ENCODE measurements around the gene RNASEH2B.

RNASEH2B gene

DNA sequence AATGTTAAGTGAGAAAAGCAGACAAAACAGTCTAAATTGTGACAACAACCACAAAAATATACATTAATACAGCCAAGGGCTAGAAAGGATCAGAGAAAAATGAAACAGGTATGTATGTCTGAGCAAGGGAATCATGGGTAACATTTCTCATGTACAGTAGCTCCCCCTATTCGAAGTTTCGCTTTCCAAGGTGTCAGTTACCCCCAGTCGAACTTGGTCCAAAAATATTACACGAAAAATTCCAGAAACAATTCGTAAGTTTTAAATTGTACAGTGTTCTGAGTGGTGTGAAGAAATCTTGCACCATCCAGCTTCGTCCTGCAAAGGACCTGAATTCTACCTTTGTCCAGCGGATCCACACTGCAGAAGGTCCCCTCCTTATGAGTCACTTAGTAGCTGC is 1.8 kb upstream of the RNASEH2B start:
- DNase-seq (ENCODE audit: low read depth in 2 of 2), result no peak

DNA sequence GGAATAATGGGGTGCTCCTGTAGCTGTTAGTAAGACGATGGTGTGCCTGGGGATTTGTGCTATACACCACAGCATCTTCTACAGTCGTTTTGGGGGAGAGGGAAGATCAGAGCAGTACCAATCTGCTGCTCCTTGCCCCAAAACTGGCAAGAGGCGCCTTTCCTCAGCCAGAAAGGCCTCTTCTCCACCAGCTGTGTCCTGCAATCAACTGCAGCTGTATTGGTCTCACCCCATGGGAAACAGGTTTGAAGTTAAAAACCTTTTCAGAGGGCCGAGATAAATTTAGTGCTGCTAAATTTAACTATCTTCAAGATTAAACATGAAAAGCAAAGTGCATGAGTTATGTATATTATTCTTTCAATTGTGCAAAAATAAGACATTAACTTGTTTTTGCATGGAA is 1.2 kb upstream of the RNASEH2B start:
- DNase-seq (ENCODE audit: low read depth in 2 of 2), result no peak

GRCh38 chr13:50910485-50910805 is 854 bp downstream of the RNASEH2B start:
- no peak for DNase-seq (ENCODE audit: low read depth in 2 of 2)

DNA sequence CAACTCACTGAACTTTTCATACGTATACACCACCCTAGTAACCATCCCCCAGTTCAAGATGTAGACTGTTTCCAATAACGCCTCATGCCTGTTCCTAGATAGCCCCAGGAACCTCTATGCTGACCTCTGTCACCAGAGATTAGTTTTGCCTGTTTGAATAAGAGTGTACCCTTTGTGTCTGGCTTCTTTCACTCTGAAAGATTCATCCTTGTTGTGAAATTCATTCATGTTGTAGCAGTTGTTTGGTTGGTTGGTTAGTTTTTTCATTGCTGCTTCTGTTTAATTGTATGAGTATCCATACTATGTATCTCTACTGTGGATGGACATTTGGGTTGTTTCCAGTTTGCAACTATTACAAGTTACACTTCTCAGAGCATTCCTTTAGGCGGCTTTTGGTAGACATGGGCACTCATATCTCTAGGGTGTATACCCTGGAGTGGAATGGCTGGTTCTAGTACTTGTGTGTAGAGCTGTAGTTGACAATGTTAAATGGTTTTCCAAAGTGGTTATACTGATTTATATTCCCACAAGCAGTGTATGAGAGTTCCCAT is 1.6 kb downstream of the RNASEH2B start:
- DNase-seq (ENCODE audit: low read depth in 2 of 2), result no peak

DNA sequence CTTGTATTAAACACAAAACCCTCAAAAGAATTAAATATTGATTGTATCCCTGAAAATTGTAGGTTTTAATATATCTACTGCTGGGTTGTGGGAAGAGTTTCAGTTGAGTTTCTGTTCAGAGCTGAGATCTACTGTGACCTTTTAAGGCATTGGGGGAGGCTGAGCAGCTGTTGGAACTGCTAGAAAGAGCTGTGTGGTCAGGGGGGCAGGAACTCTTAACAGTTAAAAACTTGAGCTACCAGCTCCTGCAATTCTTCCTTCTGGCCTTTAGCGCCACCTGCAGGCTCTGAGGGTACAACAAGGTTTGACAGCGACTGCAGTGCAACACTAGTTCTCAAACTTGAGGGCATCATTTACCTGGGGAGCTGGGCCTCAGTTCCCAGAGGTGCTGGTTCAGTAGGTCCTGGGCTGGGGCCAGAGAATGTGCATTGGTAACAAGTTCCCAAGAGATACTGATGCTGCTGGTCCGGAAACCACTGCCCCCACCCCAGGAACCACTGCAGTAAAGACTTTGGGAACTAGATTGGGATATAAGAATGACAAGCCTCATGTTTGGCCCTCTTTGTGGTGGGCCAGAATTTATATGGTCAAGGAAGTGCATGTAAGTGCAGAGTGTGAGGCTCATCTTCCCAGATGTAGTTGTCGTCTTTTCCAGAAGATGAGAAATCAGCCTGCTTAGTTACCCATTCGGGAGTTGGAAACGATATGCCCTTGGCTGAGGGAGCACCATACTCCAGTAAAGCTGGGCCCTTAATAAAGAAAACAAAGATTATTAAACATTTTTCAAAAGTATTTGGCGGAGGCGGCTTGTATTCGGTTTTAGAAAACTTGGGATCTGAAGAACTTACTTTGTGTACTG is 2.6 kb downstream of the RNASEH2B start:
- peak; percentile 90 for DNase-seq (ENCODE audit: low read depth in 2 of 2)

DNA sequence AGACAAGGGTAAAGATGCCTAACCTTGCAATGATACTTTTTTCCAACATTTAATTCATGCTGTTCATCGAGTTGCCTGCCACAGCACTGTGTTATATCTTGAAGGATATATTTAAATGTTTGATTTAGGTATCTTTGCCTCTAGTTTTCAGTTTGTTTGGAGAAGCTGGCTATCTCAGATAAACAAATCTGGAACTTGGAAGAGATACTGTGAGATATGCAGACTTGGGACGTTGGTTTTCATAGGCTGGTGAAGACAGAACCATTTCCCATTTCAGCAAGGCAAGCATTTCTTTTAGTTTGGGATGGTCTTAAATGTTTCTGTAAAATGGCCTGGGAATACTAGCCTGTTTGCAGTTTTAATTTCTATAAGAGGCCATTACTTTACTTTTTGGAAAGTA is 3.3 kb downstream of the RNASEH2B start:
- no peak for DNase-seq (ENCODE audit: low read depth in 2 of 2)

DNA sequence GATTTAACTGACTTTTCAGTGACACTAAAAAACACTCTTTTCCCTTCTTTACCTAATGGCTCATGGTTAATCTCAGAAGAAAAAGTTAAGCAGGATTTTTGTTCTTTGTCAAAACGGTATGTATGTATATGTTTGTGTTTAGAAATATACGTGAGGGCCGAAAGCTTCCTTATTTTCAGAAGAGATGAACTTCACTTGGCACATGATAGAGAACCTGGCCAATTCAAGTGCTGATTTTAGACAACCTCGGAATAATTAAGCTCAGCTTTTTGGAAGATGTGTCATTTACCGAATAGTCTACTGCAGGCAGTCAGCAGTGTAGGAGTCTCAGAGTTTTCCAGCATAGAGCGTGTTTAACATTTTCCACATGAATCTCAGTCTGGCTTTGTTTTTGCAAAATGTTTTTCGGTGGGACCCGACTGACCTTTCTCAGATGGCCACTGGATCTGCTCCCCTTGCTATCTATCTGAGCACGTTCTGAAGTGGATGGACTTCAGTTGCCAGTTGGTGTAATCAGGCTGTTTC is 4.6 kb downstream of the RNASEH2B start:
- DNase-seq (ENCODE audit: low read depth in 2 of 2), result no peak

GRCh38 chr13:50914848-50915247 is 5.3 kb downstream of the RNASEH2B start:
- DNase-seq (ENCODE audit: low read depth in 2 of 2), result no peak

- no peak for DNase-seq (ENCODE audit: low read depth in 2 of 2)
These were observed 6.0 kb downstream of the RNASEH2B start for GRCh38 chr13:50915565-50915964.

DNA sequence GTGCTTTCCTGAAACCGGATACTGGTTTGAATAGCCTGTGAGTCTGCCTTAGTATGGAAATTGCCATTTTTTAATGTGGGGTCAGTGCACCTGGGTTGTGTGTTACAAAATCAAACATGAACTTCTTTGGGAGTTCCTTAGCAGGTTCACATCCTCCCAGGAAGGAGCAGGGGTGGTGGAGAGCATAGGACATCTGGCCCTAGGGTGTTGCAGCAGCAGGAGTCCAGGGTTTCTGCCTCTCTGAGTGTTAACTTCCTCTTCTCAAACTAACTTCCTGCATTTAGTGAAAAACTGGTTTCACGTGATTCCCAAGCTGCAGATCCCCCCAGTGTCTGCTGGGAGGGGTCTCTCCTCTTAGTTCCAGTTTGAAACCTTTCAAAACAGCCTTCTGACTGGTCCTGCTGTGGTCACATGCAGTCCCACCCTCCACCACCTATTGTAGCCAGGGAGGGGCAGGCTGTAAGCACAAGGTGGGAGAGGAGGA is 7.2 kb downstream of the RNASEH2B start:
- DNase-seq (ENCODE audit: low read depth in 2 of 2), result no peak

DNA sequence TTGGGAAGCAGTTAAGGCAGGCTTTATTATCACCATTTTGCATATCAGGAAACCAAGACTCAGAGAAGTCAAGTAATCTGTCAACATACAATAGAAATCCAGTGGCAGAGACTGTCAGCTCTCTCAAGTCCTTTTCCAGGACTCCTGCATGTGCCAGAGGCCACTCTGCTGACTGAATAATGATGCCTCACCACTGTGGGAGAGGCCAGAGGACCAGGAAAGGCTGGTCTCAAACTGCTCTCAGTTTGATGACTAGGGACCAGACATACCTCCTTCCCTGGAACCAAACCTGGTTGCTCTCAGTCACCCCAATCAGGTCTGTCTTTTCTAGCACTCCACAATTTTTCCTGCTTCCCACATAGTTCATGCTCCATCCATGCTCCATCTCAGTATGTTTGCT is 8.0 kb downstream of the RNASEH2B start:
- no peak for DNase-seq (ENCODE audit: low read depth in 2 of 2)

DNA sequence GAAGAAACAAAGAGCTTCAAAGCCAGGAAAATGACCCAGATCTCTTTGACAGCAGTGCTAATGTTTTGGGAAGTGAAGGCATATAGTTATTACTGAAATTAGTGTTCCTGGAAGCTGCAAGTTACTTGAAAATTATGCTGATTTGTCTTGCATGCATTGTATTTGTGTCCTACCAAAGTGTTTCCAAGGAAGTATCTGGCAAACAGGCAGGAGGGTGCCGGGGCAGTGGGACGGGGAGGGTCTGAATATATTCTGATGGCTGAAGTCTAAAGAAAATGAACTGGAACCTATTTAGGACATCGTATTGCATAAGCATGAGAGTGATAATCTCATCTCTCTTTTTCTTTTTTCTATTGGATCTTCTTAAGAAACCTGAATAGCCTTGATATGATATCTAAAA is 9.0 kb downstream of the RNASEH2B start:
- DNase-seq (ENCODE audit: low read depth in 2 of 2), result no peak

GRCh38 chr13:50919277-50919676 is 9.7 kb downstream of the RNASEH2B start:
- no peak for DNase-seq (ENCODE audit: low read depth in 2 of 2)

DNA sequence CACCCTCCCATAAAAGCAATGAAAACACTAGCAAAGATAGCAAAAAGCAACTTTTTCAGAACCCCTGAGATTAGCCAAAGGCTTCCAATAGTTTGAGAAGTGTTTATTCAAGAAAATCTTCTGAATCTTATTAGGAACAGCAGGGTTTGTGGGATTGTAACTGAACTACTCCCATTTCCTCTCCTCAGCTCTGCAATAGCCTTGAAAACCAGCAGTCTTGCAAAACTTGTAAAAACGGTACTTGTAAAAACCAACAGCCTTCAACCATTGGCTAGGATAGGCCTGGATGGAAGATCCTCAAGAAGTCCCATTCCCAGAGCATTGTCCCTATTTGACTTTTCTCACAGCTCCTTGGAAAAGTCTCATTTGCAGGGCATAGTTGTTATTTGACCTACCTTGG is 12.1 kb downstream of the RNASEH2B start:
- DNase-seq (ENCODE audit: low read depth in 2 of 2), result no peak

GRCh38 chr13:50923272-50923671 is 13.7 kb downstream of the RNASEH2B start:
- DNase-seq (ENCODE audit: low read depth in 2 of 2), result no peak

- DNase-seq (ENCODE audit: low read depth in 2 of 2), result no peak
These were observed 14.4 kb downstream of the RNASEH2B start for GRCh38 chr13:50924025-50924424.

DNA sequence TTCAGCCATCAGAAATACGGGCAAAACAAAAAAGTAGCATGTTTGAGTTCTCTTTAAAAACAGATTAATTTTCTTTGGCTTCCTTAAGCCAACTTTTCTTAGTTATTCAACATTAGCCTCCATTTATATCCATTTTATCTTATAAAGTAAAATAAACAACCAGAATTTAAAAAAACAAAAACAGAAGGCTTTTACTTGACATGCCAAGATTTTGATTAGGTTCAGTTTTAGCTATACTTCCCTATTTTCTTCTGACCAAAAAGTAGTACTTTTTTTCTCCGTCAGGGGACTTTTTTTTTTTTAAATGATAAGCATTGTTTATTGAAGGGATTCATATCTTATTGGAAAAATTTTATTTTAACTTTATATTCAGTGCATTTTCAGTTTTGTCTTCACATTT is 18.1 kb downstream of the RNASEH2B start:
- no peak for DNase-seq (ENCODE audit: low read depth in 2 of 2)

DNA sequence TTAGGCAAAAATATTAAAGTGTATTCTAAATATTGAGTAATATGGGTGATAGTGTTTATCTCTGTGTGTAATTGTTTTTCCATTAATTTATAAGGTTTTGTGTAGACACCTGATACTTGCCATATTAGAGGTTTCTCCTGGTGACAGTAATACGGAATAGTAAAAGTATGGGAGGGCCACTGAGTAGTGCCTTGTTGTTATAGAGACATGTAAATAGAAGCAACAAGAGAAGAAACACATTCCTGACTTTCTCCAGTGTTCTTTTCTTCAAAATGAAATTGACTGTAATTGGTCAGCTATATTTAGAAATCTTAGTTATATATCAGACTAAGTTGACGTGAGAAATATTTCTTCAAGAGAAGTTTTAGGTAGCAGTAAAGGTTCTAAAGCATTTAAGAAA is 18.5 kb downstream of the RNASEH2B start:
- no peak for DNase-seq (ENCODE audit: low read depth in 2 of 2)

- no peak for DNase-seq (ENCODE audit: low read depth in 2 of 2)
These were observed 19.3 kb downstream of the RNASEH2B start for GRCh38 chr13:50928659-50929462.

- no peak for DNase-seq (ENCODE audit: low read depth in 2 of 2)
These were observed 22.5 kb downstream of the RNASEH2B start for GRCh38 chr13:50932091-50932490.

DNA sequence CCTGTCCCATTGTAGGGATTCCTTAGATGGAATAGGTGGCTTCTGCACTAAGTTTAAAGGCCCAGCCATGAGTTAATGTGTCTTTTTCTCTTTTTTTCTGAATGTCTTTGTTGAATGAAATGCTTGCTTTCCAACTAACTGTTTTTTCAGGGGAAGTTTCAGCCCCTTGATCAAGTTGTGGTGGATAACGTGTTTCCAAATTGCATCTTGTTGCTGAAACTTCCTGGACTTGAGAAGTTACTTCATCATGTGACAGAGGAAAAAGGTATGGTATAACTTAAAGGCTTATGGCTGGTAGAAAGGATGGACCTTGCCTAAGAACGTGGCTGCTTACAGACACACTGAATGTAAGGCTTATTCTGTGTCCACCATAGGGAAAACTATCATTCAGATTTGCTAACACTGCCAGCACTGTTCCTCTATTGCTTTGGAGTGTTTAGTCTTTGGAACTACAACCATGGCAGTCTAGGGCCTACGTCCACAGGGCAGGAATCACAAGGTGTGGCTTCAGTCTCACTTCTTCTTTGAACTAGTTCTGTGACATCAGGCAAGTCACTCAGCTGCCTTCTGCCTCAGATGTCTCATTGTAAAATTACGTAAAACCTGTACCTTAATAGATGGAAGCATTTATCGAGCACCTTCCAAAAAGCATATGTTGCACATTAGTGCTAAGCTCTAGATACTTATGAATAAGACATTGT is 25.3 kb downstream of the RNASEH2B start:
- no peak for DNase-seq (ENCODE audit: low read depth in 2 of 2)

DNA sequence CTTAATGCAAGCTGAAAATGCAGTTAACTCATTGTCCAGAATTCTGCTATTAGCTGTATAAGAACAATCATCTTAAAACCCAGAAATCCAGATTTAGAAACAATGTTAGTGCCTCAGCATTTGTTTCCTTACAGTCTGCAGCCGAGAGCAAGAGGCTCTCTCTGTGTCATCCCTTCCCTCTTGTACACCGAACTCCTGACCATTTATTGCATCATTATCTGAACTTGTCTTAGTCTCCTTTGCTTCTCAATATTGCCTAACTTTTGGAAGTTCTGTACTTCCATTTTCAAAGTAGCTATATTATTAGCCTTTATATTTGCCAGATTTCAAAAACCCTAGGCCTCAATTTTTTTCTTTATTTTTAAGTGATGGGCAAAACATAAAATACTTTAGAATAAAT is 27.1 kb downstream of the RNASEH2B start:
- no peak for DNase-seq (ENCODE audit: low read depth in 2 of 2)

Data from stimulated activated CD4-positive, alpha-beta T cell treated with anti-CD3 and anti-CD28 coated beads, Interleukin-1b, Interleukin-23, amount 100 ng/mL, for 4 hours (primary cell).